Activated T-cell treated with anti-CD3 and anti-CD28 coated beads, Interleukin-2, amount 50 U/mL, for 24 hours (primary cell): ENCODE measurements around the gene RASA3.
"Not testable (repeated sequence)": the region's sequence is repeated elsewhere in the genome, so short reads cannot be mapped to it uniquely, and the experiment has no call there.

Source experiments
- DNase-seq: peaks from one replicate; pipeline ENCODE4 v3.0.0-alpha.2; 2020
- H3K27ac Mint-ChIP-seq: 2 replicates; pipeline ENCODE4 v1.8.0; 2020; ENCODE audit warnings: mild to moderate bottlenecking, mixed read lengths
- H3K27me3 Mint-ChIP-seq: 2 replicates; pipeline ENCODE4 v1.8.0; 2020; ENCODE audit warnings: mixed read lengths
- H3K36me3 Mint-ChIP-seq: 2 replicates; pipeline ENCODE4 v1.8.0; 2020; ENCODE audit warnings: low read depth, mixed read lengths
- H3K4me1 Mint-ChIP-seq: 2 replicates; pipeline ENCODE4 v1.8.0; 2020; ENCODE audit warnings: low read depth, mixed read lengths
- H3K4me3 Mint-ChIP-seq: 2 replicates; pipeline ENCODE4 v1.8.0; 2020; ENCODE audit warnings: mild to moderate bottlenecking, moderate library complexity, mixed read lengths
- H3K9me3 Mint-ChIP-seq: 2 replicates; pipeline ENCODE4 v1.8.0; 2020; ENCODE audit warnings: mixed read lengths

RASA3 gene

DNA sequence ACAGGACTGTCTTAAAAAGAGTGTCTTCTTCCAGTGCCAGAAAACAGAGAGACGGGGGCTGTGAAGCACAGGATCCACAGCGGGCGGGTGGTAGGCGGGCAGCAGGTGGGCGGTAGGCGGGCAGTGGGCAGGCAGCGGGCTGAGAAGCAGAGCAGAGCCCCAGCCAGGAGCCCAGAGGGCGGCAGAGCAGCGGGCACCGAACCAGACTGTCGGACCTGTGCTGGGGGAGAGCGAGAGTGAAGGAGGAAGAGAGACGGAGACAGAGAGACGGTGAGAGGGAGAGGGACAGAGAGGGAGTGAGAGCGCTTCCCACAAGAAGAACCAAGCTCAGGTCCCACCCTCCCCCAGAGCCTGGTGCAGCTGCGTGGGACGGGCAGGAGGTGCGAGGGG lies 30.3 kb downstream of the RASA3 start:
- Mint-ChIP-seq H3K4me1 (peaks cover 65% of the 10 kb centered on the region), H3K9me3 (no peaks in the 10 kb centered on the region), H3K27ac (peak overlapping the region; percentile 83), H3K36me3 (peaks cover 39% of the 10 kb centered on the region), H3K27me3 (no peaks in the 10 kb centered on the region), H3K4me3 (no peak overlapping the region)
- DNase-seq, result peak; percentile 28

DNA sequence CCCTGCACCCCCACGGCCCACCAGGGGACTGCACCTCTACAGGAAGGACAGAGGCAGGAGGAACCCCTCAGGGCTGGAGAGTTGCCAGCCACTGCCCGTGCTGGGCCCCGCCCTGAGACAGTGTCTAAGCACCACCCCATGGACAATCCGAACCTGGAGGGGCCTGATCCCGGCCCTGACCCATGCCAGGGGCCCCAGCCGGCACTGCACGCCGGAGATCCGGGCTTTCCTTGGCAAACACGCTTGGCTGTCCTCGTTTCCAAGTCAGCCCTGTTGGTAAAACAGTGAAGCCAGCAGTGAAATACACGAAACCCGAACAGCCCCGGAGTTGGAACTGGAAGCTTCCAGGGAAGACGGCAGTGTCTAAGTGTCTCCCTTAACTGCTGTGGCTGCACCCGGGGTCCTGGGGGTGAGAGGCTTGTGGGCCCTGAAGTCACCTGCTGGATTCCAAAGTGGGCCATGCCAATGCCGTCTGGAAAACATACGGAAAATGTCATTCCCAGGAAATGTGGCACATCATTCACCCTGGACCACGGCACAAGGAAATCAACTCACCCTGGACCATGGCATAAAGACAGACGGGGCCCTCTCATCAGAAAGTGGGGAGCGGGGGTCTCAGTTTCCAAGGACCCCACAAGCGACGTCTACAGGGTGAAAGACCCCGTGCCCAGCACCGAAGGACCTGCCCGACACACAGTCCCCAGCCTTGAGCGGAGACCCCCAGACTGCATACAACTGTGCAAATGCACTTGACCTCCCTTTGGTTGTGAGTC lies 30.9 kb downstream of the RASA3 start:
- Mint-ChIP-seq H3K36me3 (peaks cover 39% of the 10 kb centered on the region), H3K9me3 (no peaks in the 10 kb centered on the region), H3K4me3 (no peak overlapping the region), H3K4me1 (peaks cover 66% of the 10 kb centered on the region), H3K27ac (peak overlapping the region; percentile 88), H3K27me3 (no peaks in the 10 kb centered on the region)
- no peak for DNase-seq

DNA sequence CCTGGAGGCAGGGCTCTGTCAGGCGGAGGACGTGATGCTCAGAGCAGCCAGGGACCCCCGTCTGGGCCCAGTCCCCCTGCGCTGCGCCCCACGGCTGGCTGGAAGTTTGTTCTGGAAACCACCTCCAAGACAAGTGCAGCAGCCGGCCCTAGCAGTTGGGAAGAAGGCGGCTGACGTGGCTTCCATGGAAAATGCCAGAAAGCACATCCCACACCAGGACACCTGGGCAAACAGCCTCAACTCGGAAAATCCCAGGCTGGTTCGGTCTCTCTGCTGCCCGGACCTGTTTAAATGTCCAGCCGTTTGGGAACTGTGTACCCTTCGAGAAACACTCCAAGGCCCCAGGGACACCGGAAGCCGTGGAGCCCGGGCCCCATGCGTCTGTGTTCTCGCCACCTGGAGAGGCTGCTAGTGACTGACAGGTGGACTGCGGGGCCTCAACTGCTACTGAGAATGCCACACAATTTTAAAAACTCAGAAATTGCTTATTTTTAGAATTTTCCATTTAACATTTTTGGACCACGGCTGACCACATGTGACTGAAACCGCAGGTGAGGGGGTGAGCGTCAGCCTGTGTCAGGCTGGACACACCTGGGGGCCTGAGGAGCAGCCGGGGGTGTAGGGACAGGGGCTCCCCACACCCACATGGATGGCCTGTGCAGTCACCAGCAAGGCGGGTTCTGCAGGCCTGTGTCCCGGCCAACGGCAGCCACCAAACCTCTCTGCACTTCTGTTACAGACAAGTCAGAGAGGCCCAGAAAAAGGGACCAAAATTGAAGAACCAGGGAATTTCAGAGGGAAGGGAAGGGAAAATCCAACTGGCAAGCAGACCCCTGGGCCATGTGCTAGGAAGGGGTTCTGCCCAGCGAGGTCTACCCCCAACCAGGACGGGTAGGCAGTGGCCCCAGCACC lies 31.7 kb downstream of the RASA3 start:
- Mint-ChIP-seq H3K4me3 (no peak overlapping the region), H3K4me1 (peaks cover 68% of the 10 kb centered on the region), H3K27ac (peak overlapping the region; percentile 88), H3K27me3 (no peaks in the 10 kb centered on the region), H3K36me3 (peaks cover 41% of the 10 kb centered on the region), H3K9me3 (no peaks in the 10 kb centered on the region)
- DNase-seq, result peak; percentile 31

DNA sequence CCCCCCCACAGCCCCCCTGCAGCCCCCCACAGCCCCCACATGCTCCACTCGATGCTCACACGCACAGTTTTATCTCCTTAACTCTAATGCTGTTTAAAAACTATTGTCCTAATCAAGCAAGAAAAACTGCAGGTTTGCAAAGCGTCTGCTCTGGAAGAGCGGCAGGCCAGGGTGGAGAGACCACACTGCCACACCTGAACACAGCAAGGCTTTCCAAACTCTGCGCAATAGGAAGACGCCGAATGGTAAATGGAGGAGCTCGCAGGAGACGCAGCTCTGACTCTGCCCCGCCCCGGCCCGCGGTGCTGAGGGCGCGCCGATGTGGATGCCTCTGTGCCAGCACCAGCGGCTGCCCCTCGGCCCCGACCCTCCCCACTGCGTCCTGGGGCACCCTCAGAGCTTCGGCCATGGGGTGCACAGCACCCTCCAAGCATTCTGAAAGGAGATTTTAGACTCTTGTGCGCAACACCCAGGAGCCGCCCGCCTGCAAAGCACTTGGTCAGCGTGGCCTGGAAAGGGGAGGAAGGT lies 32.4 kb downstream of the RASA3 start:
- peak overlapping the region; percentile 88 for H3K27ac Mint-ChIP-seq
- H3K4me3 Mint-ChIP-seq, result no peak overlapping the region
- no peaks in the 10 kb centered on the region for H3K9me3 Mint-ChIP-seq
- peaks cover 69% of the 10 kb centered on the region for H3K4me1 Mint-ChIP-seq
- peak; percentile 32 for DNase-seq
- H3K27me3 Mint-ChIP-seq, result no peaks in the 10 kb centered on the region
- H3K36me3 Mint-ChIP-seq, result peaks cover 42% of the 10 kb centered on the region

DNA sequence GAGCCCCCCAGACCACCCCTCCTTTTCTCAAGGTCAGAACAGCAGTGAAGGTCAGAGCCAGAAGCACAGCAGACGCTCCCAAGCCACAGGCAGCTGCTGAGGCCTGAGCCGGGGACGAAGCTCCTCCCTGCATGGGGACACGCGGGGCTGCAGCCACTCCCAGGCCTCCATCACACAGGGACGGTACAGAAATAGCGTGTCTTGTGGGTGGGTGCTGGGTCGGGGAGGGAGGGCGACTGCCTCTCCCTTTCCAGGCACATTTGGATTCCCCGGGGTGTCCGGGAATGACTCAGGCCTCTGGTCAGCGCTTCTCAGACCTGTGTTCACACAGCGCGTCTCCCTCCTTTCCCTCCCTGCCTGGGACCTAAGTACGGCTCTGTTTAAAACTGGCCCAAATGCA lies 33.2 kb downstream of the RASA3 start:
- no peaks in the 10 kb centered on the region for H3K27me3 Mint-ChIP-seq
- H3K9me3 Mint-ChIP-seq, result peaks cover under 1% of the 10 kb centered on the region
- peaks cover 41% of the 10 kb centered on the region for H3K36me3 Mint-ChIP-seq
- H3K4me1 Mint-ChIP-seq, result peaks cover 65% of the 10 kb centered on the region
- peak overlapping the region; percentile 57 for H3K27ac Mint-ChIP-seq
- DNase-seq, result peak; percentile 28
- no peak overlapping the region for H3K4me3 Mint-ChIP-seq

DNA sequence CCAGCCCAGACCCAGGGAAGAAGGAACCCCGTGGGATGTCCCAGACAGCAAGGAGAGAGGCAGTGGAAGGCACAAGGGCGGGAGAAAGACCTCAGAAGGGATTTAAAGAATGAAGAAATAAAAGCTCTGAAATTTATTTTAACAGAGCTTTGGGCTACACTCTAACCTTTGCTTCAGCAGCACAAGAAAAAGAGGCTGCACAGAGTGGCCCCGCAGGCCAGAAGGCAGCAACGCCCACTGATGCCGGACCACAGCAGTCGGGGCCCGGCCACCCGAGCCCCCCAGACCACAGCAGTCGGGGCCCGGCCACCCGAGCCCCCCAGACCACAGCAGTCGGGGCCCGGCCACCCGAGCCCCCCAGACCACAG lies 33.8 kb downstream of the RASA3 start:
- H3K27ac Mint-ChIP-seq, result peak overlapping the region; percentile 87
- H3K9me3 Mint-ChIP-seq, H3K27me3 Mint-ChIP-seq, H3K4me3 Mint-ChIP-seq, DNase-seq: not testable (repeated sequence)
- peaks cover 70% of the 10 kb centered on the region for H3K4me1 Mint-ChIP-seq
- peaks cover 46% of the 10 kb centered on the region for H3K36me3 Mint-ChIP-seq

DNA sequence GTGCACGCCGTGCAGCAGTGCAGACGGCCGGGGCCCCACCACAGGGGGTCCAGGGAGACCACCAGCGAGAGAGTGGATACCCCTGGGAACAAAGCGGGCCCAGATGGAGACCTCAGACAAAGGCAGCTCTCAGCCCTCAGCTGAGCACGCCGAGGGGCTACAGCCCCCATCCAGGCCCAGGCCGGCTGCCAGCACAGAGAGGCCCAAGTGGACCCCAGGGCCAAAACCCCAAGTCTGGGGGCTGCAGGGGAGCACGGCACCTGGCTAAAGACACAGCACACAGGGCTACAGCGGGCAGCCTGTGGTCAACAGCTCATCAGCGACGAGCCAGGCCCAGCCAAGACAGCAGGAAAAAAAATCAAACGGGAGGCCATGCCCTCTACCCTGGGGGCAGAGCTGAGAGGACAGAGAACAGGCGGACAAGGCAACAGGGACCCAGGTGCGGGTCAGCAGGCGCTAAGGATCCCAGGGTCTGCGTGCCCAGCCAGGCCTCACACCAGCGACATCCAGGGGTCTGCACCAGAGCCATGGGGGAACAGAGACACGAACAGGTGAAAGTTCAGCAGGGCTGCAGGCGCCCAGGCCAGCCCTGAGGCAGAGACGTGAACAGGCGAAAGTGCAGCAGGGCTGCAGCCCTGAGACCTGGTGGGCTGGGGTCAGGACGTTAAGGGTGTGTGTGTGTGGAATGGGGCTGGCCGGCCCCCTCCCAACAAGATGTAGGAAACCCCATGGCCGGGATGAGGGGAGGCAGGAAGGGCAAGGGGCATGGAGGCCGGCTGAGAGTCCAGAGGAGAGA lies 34.3 kb downstream of the RASA3 start:
- Mint-ChIP-seq H3K36me3 (peaks cover 51% of the 10 kb centered on the region), H3K4me3 (no peak overlapping the region)

DNA sequence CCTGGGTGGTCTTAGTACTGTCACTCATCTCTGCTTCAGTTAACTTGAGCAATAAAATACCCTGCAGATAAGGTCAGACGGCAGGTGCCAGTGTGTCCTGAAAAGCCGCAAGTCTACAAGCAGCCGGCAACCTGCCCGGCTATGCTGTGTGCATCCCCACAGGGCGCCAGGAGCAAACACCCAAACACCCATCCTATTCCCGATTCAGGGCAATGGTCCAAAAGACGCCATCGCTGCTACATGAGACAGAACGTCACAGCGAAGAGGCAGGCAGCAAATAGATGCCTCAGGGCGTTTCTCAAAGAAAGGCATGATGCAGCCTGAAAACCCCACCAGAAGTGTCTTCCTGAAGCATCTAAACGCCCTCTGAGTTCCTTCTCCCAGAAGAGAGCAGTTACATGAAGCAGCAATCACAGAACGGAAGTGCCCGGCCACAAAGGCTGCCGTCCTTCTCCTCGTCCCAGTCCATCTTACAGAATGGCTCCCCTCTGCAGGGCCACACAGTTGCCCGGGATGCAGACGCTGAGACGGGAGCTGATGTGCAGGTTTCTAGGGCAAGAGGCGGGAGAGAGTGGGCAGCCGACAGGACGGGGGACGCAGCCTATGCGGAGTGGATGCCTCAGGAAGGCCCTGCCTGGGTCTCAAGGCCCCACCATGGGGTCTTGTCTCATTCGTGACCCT lies 35.1 kb downstream of the RASA3 start:
- H3K4me1 Mint-ChIP-seq, result peaks cover 71% of the 10 kb centered on the region
- peaks cover 14% of the 10 kb centered on the region for H3K9me3 Mint-ChIP-seq
- peak; percentile 28 for DNase-seq
- no peaks in the 10 kb centered on the region for H3K27me3 Mint-ChIP-seq
- peak overlapping the region; percentile 85 for H3K27ac Mint-ChIP-seq
- H3K36me3 Mint-ChIP-seq, result peaks cover 55% of the 10 kb centered on the region
- H3K4me3 Mint-ChIP-seq, result no peak overlapping the region

More for the DNA sequence above, 34.3 kb downstream of the RASA3 start:
- H3K9me3 Mint-ChIP-seq, result peaks cover 12% of the 10 kb centered on the region
- H3K4me1 Mint-ChIP-seq, result peaks cover 74% of the 10 kb centered on the region
- H3K27me3 Mint-ChIP-seq, result no peaks in the 10 kb centered on the region
- DNase-seq, result peak; percentile 28
- peak overlapping the region; percentile 87 for H3K27ac Mint-ChIP-seq

DNA sequence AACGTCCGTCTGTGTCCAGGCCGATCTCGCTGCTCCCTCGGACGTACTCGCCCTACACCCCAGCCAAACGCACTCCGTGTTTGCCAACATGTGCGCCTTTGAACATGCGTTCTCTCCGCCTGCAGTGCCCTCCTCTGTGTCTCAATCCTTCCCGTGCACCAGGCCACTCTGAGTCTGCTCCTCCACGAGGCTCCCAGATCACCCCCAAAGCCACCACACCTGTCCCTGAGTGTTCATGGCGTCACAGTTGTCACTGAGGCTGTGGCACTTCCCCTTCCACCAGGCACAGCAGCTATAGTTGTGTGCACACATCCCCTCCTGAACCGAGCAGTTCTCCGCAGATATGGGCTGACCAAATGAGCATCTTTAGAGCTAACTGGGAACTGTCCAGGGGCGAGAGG lies 35.6 kb downstream of the RASA3 start:
- peaks cover 66% of the 10 kb centered on the region for H3K4me1 Mint-ChIP-seq
- DNase-seq, result peak; percentile 22
- H3K4me3 Mint-ChIP-seq, result no peak overlapping the region
- peak overlapping the region; percentile 85 for H3K27ac Mint-ChIP-seq
- no peaks in the 10 kb centered on the region for H3K27me3 Mint-ChIP-seq
- H3K9me3 Mint-ChIP-seq, result peaks cover 20% of the 10 kb centered on the region
- peaks cover 58% of the 10 kb centered on the region for H3K36me3 Mint-ChIP-seq

DNA sequence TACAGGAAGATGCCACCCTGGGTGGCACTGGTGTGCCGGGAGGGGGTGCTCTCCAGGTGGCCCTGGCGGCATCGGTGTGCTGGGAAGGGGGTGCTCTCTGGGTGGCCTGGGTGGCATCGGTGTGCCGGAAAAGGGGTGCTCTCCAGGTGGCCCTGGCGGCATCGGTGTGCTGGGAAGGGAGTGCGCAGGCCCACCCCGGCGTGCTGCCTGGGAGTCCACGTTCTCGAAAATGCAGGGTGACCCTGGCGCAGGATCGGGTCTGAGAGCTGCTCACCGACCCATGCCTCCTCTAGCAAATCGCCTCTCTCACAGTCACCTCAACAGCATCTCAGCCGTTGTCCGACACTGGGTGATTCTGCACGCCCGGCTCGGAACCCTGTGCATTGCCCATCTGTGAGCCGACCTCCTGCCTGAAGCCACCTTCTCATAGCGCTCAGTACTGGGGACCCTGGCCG lies 36.4 kb downstream of the RASA3 start:
- no peak overlapping the region for H3K4me3 Mint-ChIP-seq
- no peaks in the 10 kb centered on the region for H3K27me3 Mint-ChIP-seq
- H3K27ac Mint-ChIP-seq, result peak overlapping the region; percentile 85
- peaks cover 27% of the 10 kb centered on the region for H3K9me3 Mint-ChIP-seq
- peak; percentile 28 for DNase-seq
- peaks cover 65% of the 10 kb centered on the region for H3K4me1 Mint-ChIP-seq
- H3K36me3 Mint-ChIP-seq, result peaks cover 56% of the 10 kb centered on the region

DNA sequence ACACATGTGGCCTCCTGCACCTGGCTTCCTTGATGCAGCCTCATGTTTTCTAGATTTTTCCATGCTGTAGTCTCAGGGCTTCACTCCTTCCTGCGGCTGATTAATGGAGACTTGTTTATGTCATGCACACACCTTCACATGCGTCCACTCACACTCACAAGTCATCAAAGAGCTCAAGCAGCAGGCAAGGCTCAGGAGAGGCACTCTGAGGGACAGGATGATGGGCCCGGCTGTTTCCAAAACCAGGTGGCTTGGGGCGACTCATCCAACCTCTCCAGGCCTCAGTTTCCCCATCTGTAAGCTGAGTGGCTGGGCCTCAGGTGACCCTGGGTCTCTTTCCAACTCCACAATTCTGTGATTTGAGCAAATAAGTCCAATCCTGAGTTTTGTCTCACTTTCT lies 36.9 kb downstream of the RASA3 start:
- peaks cover 65% of the 10 kb centered on the region for H3K4me1 Mint-ChIP-seq

DNA sequence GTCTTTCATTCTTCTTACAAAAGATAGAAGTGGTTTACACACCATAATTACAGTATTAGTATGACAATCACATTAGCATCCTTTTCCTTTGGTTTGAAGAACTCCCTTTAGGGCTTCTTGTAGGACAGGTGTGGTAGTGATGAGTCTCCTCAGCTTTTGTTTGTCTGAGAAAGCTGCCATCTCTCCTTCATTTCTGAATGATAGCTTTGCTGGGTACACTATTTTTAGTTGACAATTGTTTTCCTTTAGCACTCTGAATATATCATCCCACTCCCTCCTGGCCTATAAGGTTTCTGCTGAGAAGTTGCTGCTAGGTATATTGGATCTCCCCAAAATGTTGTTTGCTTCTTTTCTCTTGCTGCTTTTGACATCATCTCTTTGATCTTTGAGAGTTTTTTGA lies 39.3 kb downstream of the RASA3 start:
- Mint-ChIP-seq H3K9me3 (peaks cover 28% of the 10 kb centered on the region), H3K4me1 (peaks cover 65% of the 10 kb centered on the region), H3K27me3 (no peaks in the 10 kb centered on the region), H3K4me3 (no peak overlapping the region), H3K27ac (peak overlapping the region; percentile 2), H3K36me3 (peaks cover 73% of the 10 kb centered on the region)
- no peak for DNase-seq

More for the DNA sequence above, 36.9 kb downstream of the RASA3 start:
- Mint-ChIP-seq H3K27me3 (no peaks in the 10 kb centered on the region), H3K36me3 (peaks cover 59% of the 10 kb centered on the region), H3K9me3 (peaks cover 28% of the 10 kb centered on the region), H3K27ac (peak overlapping the region; percentile 85), H3K4me3 (no peak overlapping the region)
- DNase-seq, result no peak

DNA sequence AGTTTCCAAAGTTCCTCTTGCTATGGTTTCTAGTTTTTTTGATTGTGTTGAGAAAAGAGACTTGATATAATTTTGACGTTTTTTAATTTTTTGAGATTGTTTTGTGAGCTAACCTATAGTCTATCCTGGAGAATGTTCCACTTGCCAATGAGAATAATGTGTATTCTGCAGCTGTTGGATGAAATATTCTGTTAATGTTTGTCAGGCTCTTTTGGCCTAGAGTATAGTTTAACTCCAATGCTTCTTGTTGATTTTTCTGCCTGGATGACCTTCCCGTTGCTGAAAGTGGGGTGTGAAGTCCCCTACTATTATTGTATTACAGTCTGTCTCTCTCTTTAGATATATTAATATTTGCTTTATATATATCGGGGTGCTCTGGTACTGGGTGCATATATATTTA lies 40.0 kb downstream of the RASA3 start:
- H3K27ac Mint-ChIP-seq, result no peak overlapping the region
- DNase-seq, result no peak

More for the DNA sequence above, 40.0 kb downstream of the RASA3 start:
- Mint-ChIP-seq H3K4me1 (peaks cover 59% of the 10 kb centered on the region), H3K4me3 (no peak overlapping the region), H3K36me3 (peaks cover 76% of the 10 kb centered on the region), H3K9me3 (peaks cover 28% of the 10 kb centered on the region), H3K27me3 (no peaks in the 10 kb centered on the region)
